ENCODE measurements around the gene DCAF8L1. TPM values are rescaled to one million over a fixed set of nuclear protein-coding genes. Genes with fewer than 3 reads are reported as not detected.
"Not testable (repeated sequence)": the region's sequence is repeated elsewhere in the genome, so short reads cannot be mapped to it uniquely, and the experiment has no call there.

DCAF8L1 gene
- total RNA-seq, 1 donor from 2014 or later: not detected

DNA sequence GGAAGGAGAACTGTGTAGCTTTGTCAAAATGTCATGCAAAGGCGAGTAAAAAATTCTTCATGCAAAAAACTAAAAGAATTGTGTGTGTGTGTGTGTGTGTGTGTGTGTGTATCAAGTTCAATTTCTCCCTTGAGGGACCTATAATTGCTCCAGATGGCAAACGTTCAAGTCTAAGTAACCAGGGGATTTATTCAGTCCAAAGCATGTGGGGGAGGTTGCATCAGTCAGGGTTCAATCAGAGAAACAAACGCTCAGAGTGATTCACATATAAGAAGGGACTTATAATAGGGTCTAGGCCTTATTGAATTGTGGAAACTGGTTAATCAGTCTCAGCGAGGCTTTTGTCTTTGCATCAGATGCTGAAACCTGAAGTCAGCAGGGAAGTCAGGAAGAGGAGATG, 5.0 kb downstream of the DCAF8L1 start:
- H3K27ac Mint-ChIP-seq (ENCODE audit: unreplicated experiment): no peak overlapping the region
- no peaks in the 10 kb centered on the region for H3K36me3 Mint-ChIP-seq (ENCODE audit: low read depth, unreplicated experiment)
- DNase-seq (ENCODE audit: low spot score): no peak
- no peaks in the 10 kb centered on the region for H3K27me3 Mint-ChIP-seq (ENCODE audit: unreplicated experiment)
- TF ChIP-seq, protein P1, sequence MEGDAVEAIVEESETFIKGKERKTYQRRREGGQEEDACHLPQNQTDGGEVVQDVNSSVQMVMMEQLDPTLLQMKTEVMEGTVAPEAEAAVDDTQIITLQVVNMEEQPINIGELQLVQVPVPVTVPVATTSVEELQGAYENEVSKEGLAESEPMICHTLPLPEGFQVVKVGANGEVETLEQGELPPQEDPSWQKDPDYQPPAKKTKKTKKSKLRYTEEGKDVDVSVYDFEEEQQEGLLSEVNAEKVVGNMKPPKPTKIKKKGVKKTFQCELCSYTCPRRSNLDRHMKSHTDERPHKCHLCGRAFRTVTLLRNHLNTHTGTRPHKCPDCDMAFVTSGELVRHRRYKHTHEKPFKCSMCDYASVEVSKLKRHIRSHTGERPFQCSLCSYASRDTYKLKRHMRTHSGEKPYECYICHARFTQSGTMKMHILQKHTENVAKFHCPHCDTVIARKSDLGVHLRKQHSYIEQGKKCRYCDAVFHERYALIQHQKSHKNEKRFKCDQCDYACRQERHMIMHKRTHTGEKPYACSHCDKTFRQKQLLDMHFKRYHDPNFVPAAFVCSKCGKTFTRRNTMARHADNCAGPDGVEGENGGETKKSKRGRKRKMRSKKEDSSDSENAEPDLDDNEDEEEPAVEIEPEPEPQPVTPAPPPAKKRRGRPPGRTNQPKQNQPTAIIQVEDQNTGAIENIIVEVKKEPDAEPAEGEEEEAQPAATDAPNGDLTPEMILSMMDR (IDR thresholded peaks at IDR 0.05; ENCODE audit: unreplicated experiment): no peak
- H3K4me1 Mint-ChIP-seq (ENCODE audit: unreplicated experiment): no peaks in the 10 kb centered on the region
- no peak overlapping the region for H3K4me3 Mint-ChIP-seq (ENCODE audit: unreplicated experiment)
- no peaks in the 10 kb centered on the region for H3K9me3 Mint-ChIP-seq (ENCODE audit: unreplicated experiment)

DNA sequence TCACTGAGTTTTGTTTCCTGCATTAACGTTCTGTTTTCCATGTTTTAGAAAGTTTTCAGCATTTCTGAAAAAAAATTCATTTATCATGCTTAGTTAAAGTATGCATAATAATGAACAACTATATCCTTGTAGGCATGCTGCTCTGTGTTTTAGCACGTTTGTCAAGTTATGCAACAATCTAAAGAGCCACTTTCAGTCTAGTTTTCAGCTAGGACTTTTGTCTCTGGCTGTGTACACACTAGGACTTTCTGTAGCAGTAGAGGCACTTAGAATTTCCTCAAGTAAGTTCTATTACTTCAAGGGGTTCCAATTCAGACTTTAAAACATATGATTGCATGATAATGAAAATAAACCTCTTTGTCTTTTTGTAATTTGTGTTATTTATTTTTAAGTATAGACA, 12.4 kb downstream of the DCAF8L1 start:
- Mint-ChIP-seq H3K4me3 (ENCODE audit: unreplicated experiment) (no peak overlapping the region), H3K27ac (ENCODE audit: unreplicated experiment) (no peak overlapping the region), H3K36me3 (ENCODE audit: low read depth, unreplicated experiment) (no peaks in the 10 kb centered on the region), H3K4me1 (ENCODE audit: unreplicated experiment) (no peaks in the 10 kb centered on the region), H3K9me3 (ENCODE audit: unreplicated experiment) (no peaks in the 10 kb centered on the region), H3K27me3 (ENCODE audit: unreplicated experiment) (no peaks in the 10 kb centered on the region)
- DNase-seq (ENCODE audit: low spot score): no peak
- TF ChIP-seq, protein P1 (IDR thresholded peaks at IDR 0.05; ENCODE audit: unreplicated experiment): no peak

DNA sequence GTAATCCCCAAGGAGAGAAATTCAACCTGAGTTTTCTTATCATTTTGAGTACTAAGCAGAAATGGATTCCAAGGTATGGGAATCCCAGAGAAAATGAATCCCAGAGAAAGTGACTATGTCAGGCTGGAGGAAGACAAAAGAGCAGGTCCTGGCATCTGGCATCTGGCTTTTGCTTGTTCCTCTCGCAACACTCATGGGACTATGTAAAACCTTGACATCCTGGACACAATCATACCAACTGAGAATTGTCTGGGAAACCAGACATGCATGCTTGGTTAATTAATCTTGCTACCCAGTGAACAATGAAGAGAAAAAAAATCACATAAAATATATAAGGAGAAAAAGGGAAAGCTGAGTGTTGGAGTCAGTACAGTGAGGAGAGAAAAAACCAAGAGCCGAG, 12.9 kb downstream of the DCAF8L1 start:
- Mint-ChIP-seq H3K36me3 (ENCODE audit: low read depth, unreplicated experiment) (no peaks in the 10 kb centered on the region), H3K27ac (ENCODE audit: unreplicated experiment) (no peak overlapping the region)
- TF ChIP-seq, protein P1 (IDR thresholded peaks at IDR 0.05; ENCODE audit: unreplicated experiment): no peak

DNA sequence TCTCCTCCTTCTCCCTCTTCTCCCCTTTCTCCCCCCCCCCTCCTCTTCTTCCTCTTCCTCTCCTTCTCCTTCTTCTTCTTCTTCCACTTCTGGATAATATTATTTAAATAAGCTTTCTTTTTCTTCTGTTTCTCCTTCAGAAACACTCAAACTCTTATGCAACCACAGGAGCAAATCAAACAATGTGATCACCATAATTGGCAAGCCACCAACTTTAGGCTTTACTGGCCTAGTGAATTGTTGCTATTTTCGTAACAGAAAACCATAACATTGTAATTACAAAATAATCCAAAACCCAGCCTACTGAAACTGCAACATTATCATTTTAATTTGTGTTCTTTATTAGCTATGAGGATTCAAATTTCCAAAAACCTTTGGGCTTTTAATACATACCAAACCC, 14.3 kb downstream of the DCAF8L1 start:
- TF ChIP-seq, protein P1 (IDR thresholded peaks at IDR 0.05; ENCODE audit: unreplicated experiment): no peak

More for the DNA sequence above, 12.9 kb downstream of the DCAF8L1 start:
- H3K9me3 Mint-ChIP-seq (ENCODE audit: unreplicated experiment): no peaks in the 10 kb centered on the region
- no peak for DNase-seq (ENCODE audit: low spot score)
- no peaks in the 10 kb centered on the region for H3K27me3 Mint-ChIP-seq (ENCODE audit: unreplicated experiment)
- no peaks in the 10 kb centered on the region for H3K4me1 Mint-ChIP-seq (ENCODE audit: unreplicated experiment)
- no peak overlapping the region for H3K4me3 Mint-ChIP-seq (ENCODE audit: unreplicated experiment)

DNA sequence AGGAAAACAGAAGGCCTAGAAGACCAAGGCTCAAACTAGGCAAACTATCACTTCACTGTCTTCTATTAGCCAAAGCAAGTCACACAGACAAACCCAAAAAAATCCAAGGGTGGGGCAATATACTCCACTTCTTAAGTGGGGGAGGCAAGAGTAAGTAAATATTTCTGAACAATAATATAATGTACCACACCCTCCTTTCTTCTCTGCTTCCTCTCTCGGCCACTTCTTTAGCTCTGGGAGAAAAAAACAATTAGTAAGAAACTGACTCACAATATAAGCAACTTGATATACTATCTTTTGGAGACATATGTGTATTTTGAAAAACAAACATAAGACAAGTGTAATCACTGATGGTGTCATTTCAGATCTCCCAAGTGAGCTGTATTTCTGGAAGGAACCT, 14.8 kb downstream of the DCAF8L1 start:
- H3K27me3 Mint-ChIP-seq (ENCODE audit: unreplicated experiment): no peaks in the 10 kb centered on the region
- TF ChIP-seq, protein P1 (IDR thresholded peaks at IDR 0.05; ENCODE audit: unreplicated experiment): no peak
- no peak for DNase-seq (ENCODE audit: low spot score)
- no peak overlapping the region for H3K4me3 Mint-ChIP-seq (ENCODE audit: unreplicated experiment)
- no peaks in the 10 kb centered on the region for H3K36me3 Mint-ChIP-seq (ENCODE audit: low read depth, unreplicated experiment)
- no peaks in the 10 kb centered on the region for H3K9me3 Mint-ChIP-seq (ENCODE audit: unreplicated experiment)
- no peaks in the 10 kb centered on the region for H3K4me1 Mint-ChIP-seq (ENCODE audit: unreplicated experiment)
- no peak overlapping the region for H3K27ac Mint-ChIP-seq (ENCODE audit: unreplicated experiment)

More for the DNA sequence above, 14.3 kb downstream of the DCAF8L1 start:
- Mint-ChIP-seq H3K4me1 (ENCODE audit: unreplicated experiment) (no peaks in the 10 kb centered on the region), H3K9me3 (ENCODE audit: unreplicated experiment) (no peaks in the 10 kb centered on the region), H3K27me3 (ENCODE audit: unreplicated experiment) (no peaks in the 10 kb centered on the region), H3K36me3 (ENCODE audit: low read depth, unreplicated experiment) (no peaks in the 10 kb centered on the region), H3K27ac (ENCODE audit: unreplicated experiment) (no peak overlapping the region), H3K4me3 (ENCODE audit: unreplicated experiment) (no peak overlapping the region)
- DNase-seq (ENCODE audit: low spot score): no peak

DNA sequence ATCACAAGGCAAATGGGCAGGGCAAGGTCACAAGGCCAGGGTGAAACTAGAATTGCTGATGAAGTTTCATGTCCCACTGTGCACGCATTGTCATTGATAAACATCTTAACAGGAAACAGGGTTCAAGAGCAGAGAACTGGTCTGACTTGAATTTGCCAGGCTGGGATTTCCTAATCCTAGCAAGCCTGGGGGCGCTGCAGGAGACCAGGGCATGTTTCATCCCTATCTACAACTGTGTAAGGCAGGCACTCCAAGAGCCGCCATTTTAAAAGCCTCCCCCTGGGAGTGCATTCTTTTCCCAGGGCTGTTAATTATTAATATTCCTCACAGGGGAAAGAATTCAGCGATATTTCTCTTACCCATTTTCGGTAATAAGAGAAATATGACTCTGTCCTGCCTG, 15.9 kb downstream of the DCAF8L1 start:
- H3K27me3 Mint-ChIP-seq (ENCODE audit: unreplicated experiment); H3K4me3 Mint-ChIP-seq (ENCODE audit: unreplicated experiment); H3K36me3 Mint-ChIP-seq (ENCODE audit: low read depth, unreplicated experiment); H3K27ac Mint-ChIP-seq (ENCODE audit: unreplicated experiment); DNase-seq (ENCODE audit: low spot score); H3K9me3 Mint-ChIP-seq (ENCODE audit: unreplicated experiment); H3K4me1 Mint-ChIP-seq (ENCODE audit: unreplicated experiment): not testable (repeated sequence)

All from endothelial cell (in vitro differentiated cells).